ENCODE results near the gene MON2. TPM values are rescaled to one million over a fixed set of nuclear protein-coding genes. Genes with fewer than 3 reads are reported as not detected.

The MON2 gene
- total and polyA plus RNA-seq, 2 donors (not counting 1 experiment from before 2014, with no cell fraction given): 12.3 to 43.8 TPM

GRCh38 chr12:62597253-62597652 is 130.6 kb downstream of the MON2 start:
- no peaks in the 10 kb centered on the region for H3K4me1 ChIP-seq (ENCODE audit: control insufficient read depth, extremely low read depth, insufficient read depth, low read length)
- H3K79me2 ChIP-seq (ENCODE audit: control insufficient read depth, insufficient read depth, low read length): no peaks in the 10 kb centered on the region
- no peak for DNase-seq (ENCODE audit: low read depth in 2 of 2)
- H3K27ac ChIP-seq (ENCODE audit: insufficient read depth, low read length): no peak overlapping the region
- H3K9ac ChIP-seq (ENCODE audit: insufficient read depth, low read length): no peak overlapping the region
- H4K20me1 ChIP-seq (ENCODE audit: control insufficient read depth, extremely low read depth, insufficient read depth, low read length): no peaks in the 10 kb centered on the region
- no peak overlapping the region for H3K4me3 ChIP-seq (replicated peaks in 1 of 4; ENCODE audit: control extremely low read depth in 1 of 4, insufficient read depth in 1 of 4, low read depth in 3 of 4, low read length in 4 of 4)
- H3K27me3 ChIP-seq (ENCODE audit: control insufficient read depth, insufficient read depth, low read length): no peaks in the 10 kb centered on the region
- H3K4me2 ChIP-seq (ENCODE audit: extremely low read depth, insufficient read depth, low read length): no peak overlapping the region
- no peak overlapping the region for H2AFZ ChIP-seq (ENCODE audit: low read length)
- TF ChIP-seq EZH2 (IDR thresholded peaks at IDR 0.05; ENCODE audit: low read length, missing control alignments) (no peak), CTCF (conservative IDR thresholded peaks at IDR 0.05 in 1 of 2, IDR thresholded peaks at IDR 0.05 in 1 of 2; ENCODE audit: low read depth in 1 of 2, low read length in 2 of 2) (no peak)
- no peaks in the 10 kb centered on the region for H3K9me3 ChIP-seq (ENCODE audit: control insufficient read depth, insufficient read depth, low read depth, low read length)
- H3K36me3 ChIP-seq (ENCODE audit: control insufficient read depth, insufficient read depth, low read length): no peaks in the 10 kb centered on the region

DNA sequence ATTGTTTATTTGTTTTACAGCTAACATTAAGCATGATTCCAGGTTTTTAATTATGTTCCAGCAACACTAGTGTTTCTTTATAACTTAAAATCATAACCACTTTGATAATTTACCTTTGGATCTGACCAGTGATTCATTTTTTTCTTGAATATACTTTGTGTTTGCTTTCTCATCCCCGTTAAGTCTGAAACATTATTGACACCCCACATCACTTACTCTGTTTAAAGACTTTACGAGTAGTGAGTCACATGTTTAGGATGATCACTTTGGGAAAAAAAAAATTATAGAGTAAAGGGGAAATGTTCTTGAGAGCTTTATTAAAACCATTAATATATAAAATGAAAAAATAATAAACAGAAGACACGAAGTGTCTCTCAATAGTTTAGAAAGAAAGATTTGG is 132.2 kb downstream of the MON2 start:
- no peaks in the 10 kb centered on the region for H3K27me3 ChIP-seq (ENCODE audit: control insufficient read depth, insufficient read depth, low read length)
- H3K4me3 ChIP-seq (replicated peaks in 1 of 4; ENCODE audit: control extremely low read depth in 1 of 4, insufficient read depth in 1 of 4, low read depth in 3 of 4, low read length in 4 of 4): no peak overlapping the region
- no peak for DNase-seq (ENCODE audit: low read depth in 2 of 2)
- H3K4me2 ChIP-seq (ENCODE audit: extremely low read depth, insufficient read depth, low read length): no peak overlapping the region
- TF ChIP-seq CTCF (conservative IDR thresholded peaks at IDR 0.05 in 1 of 2, IDR thresholded peaks at IDR 0.05 in 1 of 2; ENCODE audit: low read depth in 1 of 2, low read length in 2 of 2) (no peak), EZH2 (IDR thresholded peaks at IDR 0.05; ENCODE audit: low read length, missing control alignments) (no peak)
- H4K20me1 ChIP-seq (ENCODE audit: control insufficient read depth, extremely low read depth, insufficient read depth, low read length): no peaks in the 10 kb centered on the region
- H2AFZ ChIP-seq (ENCODE audit: low read length): no peak overlapping the region
- H3K79me2 ChIP-seq (ENCODE audit: control insufficient read depth, insufficient read depth, low read length): peaks cover 11% of the 10 kb centered on the region
- no peaks in the 10 kb centered on the region for H3K9me3 ChIP-seq (ENCODE audit: control insufficient read depth, insufficient read depth, low read depth, low read length)
- no peaks in the 10 kb centered on the region for H3K4me1 ChIP-seq (ENCODE audit: control insufficient read depth, extremely low read depth, insufficient read depth, low read length)
- H3K36me3 ChIP-seq (ENCODE audit: control insufficient read depth, insufficient read depth, low read length): no peaks in the 10 kb centered on the region
- no peak overlapping the region for H3K27ac ChIP-seq (ENCODE audit: insufficient read depth, low read length)
- H3K9ac ChIP-seq (ENCODE audit: insufficient read depth, low read length): no peak overlapping the region

DNA sequence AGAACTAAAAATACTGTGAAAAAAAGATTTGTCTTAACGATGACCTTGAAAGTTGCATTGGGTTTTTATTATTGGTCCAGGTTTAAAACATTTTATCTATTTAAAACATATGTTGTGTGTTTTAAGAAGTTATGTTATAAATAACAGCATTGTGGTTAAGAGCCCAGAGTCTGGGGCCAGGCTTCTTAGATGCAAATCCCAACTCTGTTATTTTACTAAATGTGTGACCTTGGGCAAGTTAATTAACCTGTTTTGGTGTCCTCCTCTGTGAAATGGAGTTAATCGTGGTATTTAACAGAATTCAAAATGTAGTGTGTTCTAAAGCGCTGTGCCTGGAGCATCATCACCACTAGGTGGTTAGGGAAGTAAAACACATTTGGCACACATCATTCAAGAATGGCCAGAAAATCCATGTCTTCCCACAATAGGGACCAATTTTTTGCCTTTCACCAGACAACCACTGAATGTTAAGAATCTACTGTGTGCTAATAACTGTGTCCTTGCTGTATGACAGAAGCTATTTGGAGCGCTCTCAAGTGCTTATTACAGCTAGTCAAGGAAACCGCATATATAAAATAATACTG is 133.3 kb downstream of the MON2 start:
- Histone ChIP-seq H3K27me3 (ENCODE audit: control insufficient read depth, insufficient read depth, low read length) (no peaks in the 10 kb centered on the region), H3K9me3 (ENCODE audit: control insufficient read depth, insufficient read depth, low read depth, low read length) (no peaks in the 10 kb centered on the region), H2AFZ (ENCODE audit: low read length) (no peak overlapping the region), H3K4me1 (ENCODE audit: control insufficient read depth, extremely low read depth, insufficient read depth, low read length) (no peaks in the 10 kb centered on the region), H4K20me1 (ENCODE audit: control insufficient read depth, extremely low read depth, insufficient read depth, low read length) (no peaks in the 10 kb centered on the region), H3K4me3 (replicated peaks in 1 of 4; ENCODE audit: control extremely low read depth in 1 of 4, insufficient read depth in 1 of 4, low read depth in 3 of 4, low read length in 4 of 4) (no peak overlapping the region), H3K36me3 (ENCODE audit: control insufficient read depth, insufficient read depth, low read length) (no peaks in the 10 kb centered on the region), H3K79me2 (ENCODE audit: control insufficient read depth, insufficient read depth, low read length) (peaks cover 22% of the 10 kb centered on the region), H3K4me2 (ENCODE audit: extremely low read depth, insufficient read depth, low read length) (no peak overlapping the region), H3K27ac (ENCODE audit: insufficient read depth, low read length) (no peak overlapping the region), H3K9ac (ENCODE audit: insufficient read depth, low read length) (no peak overlapping the region)
- TF ChIP-seq CTCF (conservative IDR thresholded peaks at IDR 0.05 in 1 of 2, IDR thresholded peaks at IDR 0.05 in 1 of 2; ENCODE audit: low read depth in 1 of 2, low read length in 2 of 2): peak; percentile 4 to 35
- no peak for TF ChIP-seq EZH2 (IDR thresholded peaks at IDR 0.05; ENCODE audit: low read length, missing control alignments)
- DNase-seq (ENCODE audit: low read depth in 2 of 2): peak in 1 of 2 donors; percentile 3
